IgD-negative memory B cell (primary cell): Measurements from ENCODE around the gene CHRDL2. TPM values are rescaled to one million over a fixed set of nuclear protein-coding genes. Genes with fewer than 3 reads are reported as not detected.
"Not testable (repeated sequence)": the region's sequence is repeated elsewhere in the genome, so short reads cannot be mapped to it uniquely, and the experiment has no call there.

Source experiments
- H3K27ac Mint-ChIP-seq, 3 donors: one replicate each; pipeline ENCODE4 v1.8.0; 2020 to 2022; ENCODE audit warnings: mild to moderate bottlenecking in 3 of 3, mixed read lengths in 3 of 3, moderate library complexity in 1 of 3
- H3K27me3 Mint-ChIP-seq: one replicate; pipeline ENCODE4 v1.8.0; 2021; ENCODE audit warnings: mixed read lengths
- H3K36me3 Mint-ChIP-seq: one replicate; pipeline ENCODE4 v1.8.0; 2020; ENCODE audit warnings: mild to moderate bottlenecking, mixed read lengths
- H3K4me1 Mint-ChIP-seq, 3 donors: one replicate each; pipeline ENCODE4 v1.8.0; 2020 to 2022; ENCODE audit warnings: mixed read lengths in 3 of 3, mild to moderate bottlenecking in 1 of 3
- H3K4me3 Mint-ChIP-seq, 4 donors: one replicate each; pipeline ENCODE4 v1.8.0; 2020 to 2022; ENCODE audit warnings: mild to moderate bottlenecking in 4 of 4, mixed read lengths in 4 of 4, moderate library complexity in 3 of 4
- H3K9me3 Mint-ChIP-seq, 3 donors: one replicate each; pipeline ENCODE4 v1.8.0; 2020 to 2021; ENCODE audit warnings: mixed read lengths in 3 of 3, mild to moderate bottlenecking in 1 of 3
- polyA plus RNA-seq: library from polyadenylated mRNA; unstranded; fragments of 300-500 nt; fragmentation: Illumina TruSeq; gene quantifications from one replicate; pipeline ENCODE4 v1.2.3, GENCODE V29; 2021

CHRDL2 gene
- polyA plus RNA-seq, 1 donor from 2014 or later = not detected

DNA sequence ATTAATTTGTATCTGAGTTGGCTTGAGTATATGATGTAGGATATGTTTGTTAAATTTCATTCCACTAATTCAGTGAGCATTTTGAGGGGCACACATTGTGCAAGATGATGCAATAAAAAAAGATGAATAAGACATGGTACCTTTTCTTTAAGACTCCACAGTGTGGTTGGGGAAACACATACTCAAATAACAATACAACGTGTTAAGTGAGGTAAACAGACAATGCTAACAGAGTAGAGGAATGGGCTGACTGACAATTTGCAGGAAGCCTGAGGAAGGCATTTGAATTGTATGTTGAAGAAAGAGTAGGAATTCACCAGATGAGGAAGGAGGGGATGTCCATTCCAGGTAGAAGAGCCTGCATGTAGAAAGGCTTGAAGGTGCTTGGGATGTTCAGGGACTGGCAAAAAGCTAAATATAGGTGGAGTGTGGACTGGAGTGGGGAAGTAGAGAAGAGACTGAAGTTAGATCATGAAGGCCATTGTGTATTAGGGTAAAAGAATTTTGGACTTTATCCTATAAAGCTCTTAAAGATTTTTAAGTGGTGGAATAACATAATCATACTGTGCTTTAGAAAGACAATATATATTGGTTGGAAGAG is 24.3 kb upstream of the CHRDL2 start:
- H3K4me1 Mint-ChIP-seq = peaks cover 30 to 40% (median 34%) of the 10 kb centered on the region in 3 donors
- peak overlapping the region in 1 of 4 donors; percentile 35 for H3K4me3 Mint-ChIP-seq
- no peak overlapping the region for H3K27ac Mint-ChIP-seq

DNA sequence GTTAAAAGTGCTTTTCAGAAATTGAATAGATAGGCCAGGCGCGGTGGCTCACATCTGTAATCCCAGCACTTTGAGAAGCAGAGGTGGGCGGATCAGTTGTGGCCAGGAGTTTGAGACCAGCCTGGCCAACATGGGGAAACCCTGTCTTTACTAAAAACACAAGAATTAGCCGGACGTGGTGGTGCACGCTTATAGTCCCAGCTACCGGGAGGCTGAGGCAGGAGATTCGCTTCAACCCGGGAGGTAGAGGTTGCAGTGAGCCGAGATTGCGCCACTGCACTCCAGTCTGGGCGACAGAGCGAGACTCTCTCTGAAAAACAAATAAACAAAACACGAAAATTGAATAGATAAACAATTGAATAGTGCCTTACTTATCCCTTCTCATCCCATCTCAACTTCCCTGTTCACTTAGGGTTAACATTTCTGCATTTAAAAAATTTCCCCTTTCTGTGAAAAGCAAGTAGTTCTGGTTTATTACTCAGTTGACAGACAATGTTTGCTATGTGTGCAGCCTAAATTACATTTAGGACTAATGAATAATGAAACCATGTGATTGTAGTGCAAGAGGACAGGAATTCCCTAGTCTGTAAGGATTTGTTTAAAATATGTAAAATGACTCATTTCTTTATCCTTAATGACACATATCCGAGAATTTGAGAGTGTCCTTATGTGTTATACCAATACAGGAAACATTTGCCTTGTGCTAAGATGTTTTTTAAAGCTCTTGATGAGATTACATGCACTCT is 23.5 kb upstream of the CHRDL2 start:
- Mint-ChIP-seq H3K36me3 (no peaks in the 10 kb centered on the region), H3K9me3 (peaks cover 0 to 5% (median 2%) of the 10 kb centered on the region in 3 donors), H3K27me3 (no peaks in the 10 kb centered on the region), H3K27ac (no peak overlapping the region), H3K4me3 (peak overlapping the region in 3 of 4 donors; percentile 48 to 62 (median 54)), H3K4me1 (peaks cover 35 to 47% (median 40%) of the 10 kb centered on the region in 3 donors)

More for the DNA sequence above, 24.3 kb upstream of the CHRDL2 start:
- no peaks in the 10 kb centered on the region for H3K36me3 Mint-ChIP-seq
- H3K9me3 Mint-ChIP-seq = peaks cover 0 to 5% (median 2%) of the 10 kb centered on the region in 3 donors
- no peaks in the 10 kb centered on the region for H3K27me3 Mint-ChIP-seq

DNA sequence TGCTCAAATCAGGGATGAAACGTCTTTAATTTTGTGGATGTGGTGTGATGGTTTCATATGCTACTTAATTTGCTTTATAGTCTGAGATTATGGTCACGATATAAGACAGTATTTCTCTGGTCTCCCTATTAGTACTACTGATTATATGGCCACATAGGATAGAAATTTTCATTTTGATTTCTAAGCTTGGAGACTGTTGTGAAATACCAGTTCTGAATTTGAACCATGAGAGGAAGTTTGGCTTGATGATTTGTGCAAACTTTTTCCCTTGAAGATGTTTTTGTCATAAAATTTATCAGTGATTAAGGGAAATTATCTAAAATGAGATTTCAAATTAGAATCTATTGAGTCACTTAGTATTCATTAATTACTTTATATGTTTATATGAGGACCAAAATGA is 20.1 kb upstream of the CHRDL2 start:
- H3K27me3 Mint-ChIP-seq = no peaks in the 10 kb centered on the region
- H3K27ac Mint-ChIP-seq = peak overlapping the region in 1 of 3 donors; percentile 64
- H3K4me3 Mint-ChIP-seq = peak overlapping the region; percentile 47 to 81 (median 76)
- H3K36me3 Mint-ChIP-seq = no peaks in the 10 kb centered on the region
- H3K9me3 Mint-ChIP-seq = peaks cover 0 to under 1% (median 0%) of the 10 kb centered on the region in 3 donors
- peaks cover 50 to 63% (median 51%) of the 10 kb centered on the region in 3 donors for H3K4me1 Mint-ChIP-seq

DNA sequence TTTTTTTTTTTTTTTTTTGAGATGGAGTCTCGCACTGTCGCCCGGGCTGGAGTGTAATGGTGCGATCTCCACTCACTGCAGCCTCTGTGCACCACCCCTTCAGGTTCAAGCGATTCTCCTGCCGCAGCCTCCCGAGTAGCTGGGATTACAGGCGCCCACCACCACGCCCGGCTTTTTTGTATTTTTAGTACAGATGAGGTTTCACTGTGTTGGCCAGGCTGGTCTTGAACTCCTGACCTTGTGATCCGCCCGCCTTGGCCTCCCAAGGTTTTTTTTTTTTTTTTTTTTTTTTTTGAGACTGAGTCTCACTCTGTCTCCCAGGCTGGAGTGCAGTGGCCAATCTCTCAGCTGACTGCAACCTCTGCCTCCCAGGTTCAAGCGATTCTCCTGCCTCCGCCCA is 19.4 kb upstream of the CHRDL2 start:
- H3K9me3 Mint-ChIP-seq, H3K36me3 Mint-ChIP-seq, H3K27me3 Mint-ChIP-seq: not testable (repeated sequence)
- Mint-ChIP-seq H3K27ac (peak overlapping the region in 1 of 3 donors; percentile 95), H3K4me3 (peak overlapping the region in 3 of 4 donors; percentile 86 to 98 (median 89)), H3K4me1 (peaks cover 46 to 57% (median 47%) of the 10 kb centered on the region in 3 donors)

DNA sequence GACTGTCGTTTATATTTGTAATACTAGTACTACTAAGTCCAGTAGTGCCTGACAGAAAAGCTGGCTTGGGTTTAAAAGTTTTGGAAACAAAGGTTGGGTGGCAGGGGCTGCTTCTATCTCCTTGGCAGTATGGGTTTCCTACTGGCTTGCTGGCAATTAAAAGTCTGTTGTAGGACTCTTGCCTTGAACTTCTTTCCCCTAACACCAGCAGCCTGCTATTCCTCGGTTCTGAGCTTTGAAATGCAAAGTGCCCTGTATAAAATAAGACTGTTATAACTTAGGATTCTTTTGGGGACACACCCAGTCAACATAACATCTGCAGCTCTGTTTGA is 18.7 kb upstream of the CHRDL2 start:
- Mint-ChIP-seq H3K9me3 (no peaks in the 10 kb centered on the region), H3K4me3 (peak overlapping the region; percentile 86 to 98 (median 89)), H3K27ac (peak overlapping the region; percentile 50 to 95 (median 87)), H3K27me3 (no peaks in the 10 kb centered on the region), H3K36me3 (no peaks in the 10 kb centered on the region), H3K4me1 (peaks cover 40 to 50% (median 40%) of the 10 kb centered on the region in 3 donors)

DNA sequence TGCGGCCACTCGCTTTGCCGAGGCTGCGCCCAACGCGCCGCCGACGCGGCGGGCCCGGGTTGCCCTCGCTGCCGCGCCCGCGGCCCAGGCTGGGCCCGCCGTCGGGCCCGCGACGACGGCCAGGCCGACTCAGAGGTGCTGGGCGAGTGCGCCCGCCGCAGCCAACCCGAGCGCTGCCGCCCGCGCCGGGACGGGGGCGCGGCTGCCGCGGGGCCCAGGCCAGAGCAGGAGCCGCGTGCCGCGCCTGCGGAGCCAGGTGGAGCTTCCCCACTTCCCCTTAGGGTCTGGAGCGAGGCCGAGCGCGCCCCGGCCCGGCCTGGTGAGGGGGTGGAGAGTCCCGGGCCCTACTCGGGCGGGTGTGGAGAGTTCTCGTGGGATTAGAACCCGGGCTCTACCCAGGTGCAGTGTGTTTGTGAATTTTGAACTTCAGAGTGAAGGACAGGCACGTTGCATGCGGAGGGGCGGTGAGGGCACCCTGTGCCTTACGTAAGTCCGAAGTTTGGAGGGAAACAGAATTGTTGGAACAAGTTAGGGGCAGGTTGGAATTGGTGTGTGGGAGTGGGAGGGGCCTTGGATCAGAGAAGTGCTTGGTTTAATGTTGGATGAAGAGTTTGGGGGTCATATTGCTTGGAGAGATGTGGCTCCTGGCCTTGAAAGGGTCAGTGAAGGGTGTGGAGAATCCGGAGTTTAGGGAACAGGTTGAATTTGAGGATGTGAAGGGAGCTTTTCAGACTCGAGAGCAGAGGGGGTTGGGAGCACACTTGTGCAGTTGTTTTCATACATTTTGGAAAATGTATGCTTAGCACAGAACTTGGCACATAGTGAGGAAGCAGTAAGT is 18.1 kb upstream of the CHRDL2 start:
- H3K4me3 Mint-ChIP-seq = peak overlapping the region; percentile 86 to 98 (median 89)
- H3K9me3 Mint-ChIP-seq = no peaks in the 10 kb centered on the region
- H3K36me3 Mint-ChIP-seq = no peaks in the 10 kb centered on the region
- H3K4me1 Mint-ChIP-seq = peaks cover 35 to 44% (median 36%) of the 10 kb centered on the region in 3 donors
- H3K27ac Mint-ChIP-seq = peak overlapping the region; percentile 50 to 95 (median 87)
- no peaks in the 10 kb centered on the region for H3K27me3 Mint-ChIP-seq

DNA sequence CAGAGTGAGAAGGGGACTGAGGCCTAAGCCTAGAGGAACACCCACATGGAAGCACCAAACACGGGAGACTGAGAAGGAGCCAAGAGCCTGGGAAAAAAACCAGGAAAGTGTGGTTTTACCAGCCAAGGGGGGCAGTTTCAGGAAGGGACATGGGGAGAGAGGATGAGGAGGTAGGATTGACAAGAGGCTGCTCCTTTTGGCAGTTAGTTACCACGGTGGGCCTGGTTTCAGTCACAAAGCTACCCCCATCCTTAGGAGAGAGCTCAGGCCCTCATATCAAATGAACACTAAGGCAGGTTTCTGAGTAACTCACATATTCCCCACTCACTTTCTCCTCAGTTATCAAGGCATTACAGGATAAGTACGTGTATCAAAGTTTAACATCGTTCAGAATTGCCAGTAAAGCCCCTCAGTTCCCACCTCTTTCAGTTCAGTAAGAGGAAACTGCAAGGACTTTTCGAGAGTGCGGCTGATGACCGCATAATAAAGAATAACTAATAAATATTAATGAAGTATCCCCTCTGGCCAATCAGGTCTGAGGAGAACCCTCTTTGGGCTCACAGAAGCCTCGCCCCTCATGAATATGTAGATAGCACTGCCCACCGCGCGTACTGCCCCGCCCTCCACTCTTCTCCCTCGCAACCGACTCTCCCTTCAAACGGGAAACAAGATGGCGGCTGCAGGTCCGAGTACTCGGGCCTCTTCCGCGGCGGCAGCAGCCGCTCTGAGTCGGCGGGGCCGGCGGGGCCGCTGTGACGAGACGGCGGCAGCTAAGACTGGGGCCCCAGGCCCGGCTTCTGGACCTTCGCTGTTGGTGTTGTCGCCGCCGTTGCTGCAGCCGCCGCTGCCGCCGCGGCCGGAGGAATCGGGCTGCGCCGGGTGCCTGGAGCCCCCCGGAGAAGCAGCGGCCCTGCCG is 17.2 kb upstream of the CHRDL2 start, which contains the start of gene RNF169:
TSS of gene RNF169 (plus strand) at position 639 of the 916 bp plus-strand sequence. CDS start at position 671, 32 bp downstream.
- H3K4me1 Mint-ChIP-seq = peaks cover 30 to 36% (median 30%) of the 10 kb centered on the region in 3 donors
- no peaks in the 10 kb centered on the region for H3K27me3 Mint-ChIP-seq
- peak within 1 kb of the TSS; percentile 89 to 98 (median 92) for H3K4me3 Mint-ChIP-seq
- peaks cover 0 to 1% (median 0%) of the 10 kb centered on the region in 3 donors for H3K9me3 Mint-ChIP-seq
- H3K27ac Mint-ChIP-seq = peak within 1 kb of the TSS; percentile 81 to 98 (median 92)
- H3K36me3 Mint-ChIP-seq = no peaks in the 10 kb centered on the region

DNA sequence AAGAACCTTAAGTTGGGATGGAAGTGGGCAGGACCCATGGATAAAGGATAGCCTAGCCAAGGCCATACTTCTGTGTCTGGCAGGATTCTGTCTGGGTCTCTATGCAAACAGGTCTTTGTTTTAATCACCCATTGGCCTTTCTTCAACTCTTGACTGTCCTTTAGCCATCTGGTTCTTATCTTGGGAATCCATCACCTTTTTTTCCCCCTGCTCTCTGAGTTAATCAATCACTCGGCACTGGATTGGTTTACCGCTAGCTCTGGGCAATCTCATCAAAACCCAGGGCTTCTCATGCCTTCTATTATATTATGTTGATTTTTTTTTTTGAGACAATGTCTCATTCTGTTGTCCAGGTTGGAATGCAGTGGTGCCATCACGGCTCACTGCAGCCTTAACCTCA is 15.6 kb upstream of the CHRDL2 start:
- H3K4me1 Mint-ChIP-seq = peaks cover 25 to 30% (median 26%) of the 10 kb centered on the region in 3 donors
- H3K27ac Mint-ChIP-seq = peak overlapping the region in 1 of 3 donors; percentile 98
- no peaks in the 10 kb centered on the region for H3K27me3 Mint-ChIP-seq
- peaks cover 0 to 1% (median 0%) of the 10 kb centered on the region in 3 donors for H3K9me3 Mint-ChIP-seq
- H3K4me3 Mint-ChIP-seq = peak overlapping the region in 1 of 4 donors; percentile 90
- H3K36me3 Mint-ChIP-seq = no peaks in the 10 kb centered on the region

DNA sequence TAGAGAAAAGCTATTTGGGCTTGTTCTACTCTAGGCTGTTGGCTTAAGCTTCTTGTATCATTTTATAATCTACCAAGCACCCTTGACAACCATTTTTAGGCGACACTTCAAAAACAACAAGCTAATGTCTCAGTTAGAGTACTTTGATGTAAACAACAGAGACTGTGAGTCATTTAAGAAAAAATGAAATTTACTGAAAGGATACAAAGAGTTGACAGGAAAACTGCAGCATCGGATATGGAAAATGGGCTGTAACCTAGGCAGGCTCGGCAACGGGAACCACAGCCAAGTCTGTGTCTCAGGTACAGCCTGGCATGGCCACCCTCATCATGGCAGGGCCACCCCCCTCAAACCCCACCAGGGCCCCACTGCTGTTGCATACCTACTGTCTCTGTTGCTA is 13.1 kb upstream of the CHRDL2 start:
- Mint-ChIP-seq H3K4me1 (peaks cover 12 to 18% (median 13%) of the 10 kb centered on the region in 3 donors), H3K27me3 (no peaks in the 10 kb centered on the region), H3K27ac (no peak overlapping the region), H3K36me3 (no peaks in the 10 kb centered on the region), H3K4me3 (no peak overlapping the region), H3K9me3 (peaks cover 0 to 1% (median 0%) of the 10 kb centered on the region in 3 donors)

DNA sequence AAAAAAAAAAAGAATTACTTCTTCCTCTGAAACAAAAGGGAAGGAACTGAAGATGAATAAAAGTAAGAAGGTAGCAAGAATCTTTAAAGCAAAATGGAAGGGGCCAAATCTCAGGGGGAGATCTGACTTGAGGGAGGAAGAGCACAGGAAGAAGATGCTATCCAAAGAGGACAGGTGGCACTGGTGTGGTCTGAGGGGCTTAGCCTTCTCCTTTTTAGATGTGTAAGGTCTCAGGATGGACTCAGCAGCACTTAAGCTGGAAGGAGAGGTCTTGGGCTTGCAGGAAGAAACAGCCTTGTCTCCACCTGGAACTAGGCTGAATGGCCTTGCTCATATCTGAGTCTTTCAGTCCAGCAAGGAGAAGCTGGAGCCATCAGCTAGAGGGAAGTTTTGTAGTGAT is 12.4 kb upstream of the CHRDL2 start:
- Mint-ChIP-seq H3K27me3 (peaks cover 3% of the 10 kb centered on the region), H3K9me3 (peaks cover 0 to 1% (median 0%) of the 10 kb centered on the region in 3 donors), H3K4me3 (no peak overlapping the region), H3K27ac (no peak overlapping the region), H3K4me1 (peaks cover 12 to 16% (median 13%) of the 10 kb centered on the region in 3 donors), H3K36me3 (no peaks in the 10 kb centered on the region)

DNA sequence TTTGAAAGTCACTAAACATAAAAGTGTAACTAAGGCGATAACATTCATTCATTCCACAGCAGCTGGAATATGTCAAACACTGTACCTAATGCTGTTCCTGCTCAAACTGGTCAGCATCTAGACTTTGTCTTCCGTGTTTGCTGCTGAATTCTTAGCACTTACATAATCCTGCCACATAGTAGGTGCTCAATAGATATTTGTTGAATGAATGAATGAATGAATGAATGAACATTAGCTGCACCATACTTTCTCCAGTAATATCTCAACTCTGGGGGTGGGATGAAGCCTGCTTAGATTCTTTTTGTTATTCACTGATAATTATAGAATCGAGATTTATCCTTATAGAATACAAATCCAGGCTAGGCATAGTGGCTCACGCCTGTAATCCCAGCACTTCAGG is 10.8 kb upstream of the CHRDL2 start:
- Mint-ChIP-seq H3K36me3 (no peaks in the 10 kb centered on the region), H3K27me3 (peaks cover 7% of the 10 kb centered on the region), H3K9me3 (peaks cover 0 to 1% (median 0%) of the 10 kb centered on the region in 3 donors), H3K4me3 (no peak overlapping the region), H3K4me1 (peaks cover 0 to 4% (median 3%) of the 10 kb centered on the region in 3 donors), H3K27ac (no peak overlapping the region)

DNA sequence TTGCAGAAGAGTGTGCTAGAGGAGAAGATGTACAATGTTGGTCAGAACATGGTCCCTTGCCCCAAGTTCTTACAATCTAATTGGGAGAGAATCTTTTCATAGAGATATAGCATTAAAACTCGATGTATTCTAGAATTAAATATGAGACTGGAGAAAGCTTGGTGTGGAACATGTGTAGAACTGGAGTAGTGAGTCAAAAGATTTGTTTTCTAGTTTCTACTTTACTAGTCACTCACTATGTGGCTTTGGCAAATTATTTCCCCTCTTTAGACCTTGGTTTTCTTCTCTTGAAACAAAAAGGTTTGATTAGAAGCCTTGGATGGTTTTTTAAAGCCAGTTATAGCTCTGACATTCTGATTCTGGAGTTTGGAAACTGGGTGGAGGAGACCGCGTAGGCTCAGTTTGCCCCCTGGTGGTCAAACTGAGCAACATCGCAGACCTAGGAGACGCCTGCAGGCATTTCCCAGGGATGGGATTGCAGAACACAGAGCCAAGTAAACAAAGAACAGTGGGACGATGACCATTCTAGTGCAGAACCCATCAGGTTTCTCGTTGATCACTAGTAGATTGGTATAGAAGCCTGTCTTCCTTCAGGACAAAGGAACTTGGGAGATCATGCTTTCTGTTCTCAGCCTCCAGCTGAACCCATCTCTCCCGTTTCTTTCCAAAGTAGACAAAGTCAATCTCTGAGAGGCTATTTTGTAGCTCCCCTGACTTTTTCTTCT is 8.5 kb upstream of the CHRDL2 start:
- Mint-ChIP-seq H3K4me3 (no peak overlapping the region), H3K27ac (no peak overlapping the region), H3K36me3 (no peaks in the 10 kb centered on the region), H3K27me3 (peaks cover 11% of the 10 kb centered on the region), H3K4me1 (peaks cover 0 to 4% (median 3%) of the 10 kb centered on the region in 3 donors), H3K9me3 (peaks cover 0 to 1% (median 0%) of the 10 kb centered on the region in 3 donors)

DNA sequence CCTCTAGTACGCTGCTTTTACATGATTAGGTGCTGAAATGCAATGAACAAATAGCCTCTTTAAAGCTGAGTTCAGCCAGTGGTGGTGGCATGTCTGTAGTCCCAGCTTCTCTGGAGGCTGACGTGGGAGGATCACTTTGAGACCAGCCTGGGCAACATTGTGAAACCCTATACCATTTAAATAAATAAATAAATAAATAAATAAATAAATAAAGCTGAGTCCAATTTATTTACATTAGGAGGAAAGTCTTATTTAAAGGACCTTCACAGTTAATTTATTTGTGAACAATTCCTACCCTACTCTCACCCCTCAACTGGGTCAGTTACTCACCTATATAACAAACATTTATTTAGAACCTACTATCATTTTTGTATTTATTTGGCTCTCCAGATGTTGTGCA is 4.8 kb upstream of the CHRDL2 start:
- Mint-ChIP-seq H3K27ac (no peak overlapping the region), H3K9me3 (peaks cover 0 to 1% (median 0%) of the 10 kb centered on the region in 3 donors), H3K4me3 (no peak overlapping the region), H3K36me3 (peaks cover 4% of the 10 kb centered on the region), H3K27me3 (peaks cover 36% of the 10 kb centered on the region), H3K4me1 (peaks cover 1 to 11% (median 7%) of the 10 kb centered on the region in 3 donors)
